ENCODE data around the gene DBF4B.
"Not testable (repeated sequence)": the region's sequence is repeated elsewhere in the genome, so short reads cannot be mapped to it uniquely, and the experiment has no call there.

Gene DBF4B

DNA sequence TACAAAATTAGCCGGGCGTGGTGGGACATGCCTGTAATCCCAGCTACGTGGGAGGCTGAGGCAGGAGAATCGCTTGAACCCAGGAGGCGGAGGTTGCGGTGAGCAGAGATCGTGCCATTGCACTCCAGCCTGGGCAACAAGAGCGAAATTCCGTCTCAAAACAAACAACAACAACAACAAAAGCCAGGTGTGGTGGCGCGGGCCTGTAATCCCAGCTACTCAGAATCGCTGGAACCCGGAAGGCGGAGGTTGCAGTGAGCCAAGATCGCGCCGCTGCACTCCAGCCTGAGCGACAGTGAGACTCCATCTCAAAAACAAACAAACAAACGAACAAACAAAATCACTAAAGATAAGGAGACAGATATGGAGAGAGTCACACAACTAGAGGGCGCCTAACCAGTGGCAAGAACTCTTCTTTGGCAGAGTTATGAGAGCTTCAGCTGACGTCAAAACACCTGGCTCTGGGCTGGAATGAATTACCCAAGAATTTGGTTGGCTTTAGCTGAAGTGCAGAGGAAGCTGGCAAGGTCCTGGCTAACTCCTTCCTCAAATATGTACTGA lies 17.6 kb upstream of the DBF4B start:
- not testable (repeated sequence) for H3K27ac Mint-ChIP-seq

DNA sequence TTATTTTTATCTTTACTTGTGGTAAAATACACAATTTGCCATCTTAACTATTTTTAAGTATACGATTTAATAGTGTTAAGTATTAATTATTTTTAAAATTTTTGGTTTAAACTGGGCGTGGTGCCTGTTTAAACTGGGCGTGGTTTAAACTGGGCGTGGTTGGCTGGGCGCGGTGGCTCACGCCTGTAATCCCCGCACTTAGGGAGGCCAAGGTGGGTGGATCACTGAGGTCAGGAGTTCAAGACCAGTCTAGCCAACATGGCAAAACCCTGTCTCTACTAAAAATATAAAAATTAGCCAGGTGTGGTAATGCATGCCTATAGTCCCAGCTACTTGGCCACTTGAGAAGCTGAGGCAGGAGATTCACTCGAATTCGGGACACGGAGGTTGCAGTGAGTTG lies 14.9 kb upstream of the DBF4B start:
- H3K4me1 Mint-ChIP-seq (ENCODE audit: low read depth), result peaks cover 14% of the 10 kb centered on the region
- no peaks in the 10 kb centered on the region for H3K9me3 Mint-ChIP-seq

More for the DNA sequence above, 17.6 kb upstream of the DBF4B start:
- H3K27me3 Mint-ChIP-seq, H3K9me3 Mint-ChIP-seq, DNase-seq: not testable (repeated sequence)
- H3K36me3 Mint-ChIP-seq (ENCODE audit: low read depth), result peaks cover 31% of the 10 kb centered on the region
- H3K4me3 Mint-ChIP-seq, result peak overlapping the region; percentile 99
- peaks cover 30% of the 10 kb centered on the region for H3K4me1 Mint-ChIP-seq (ENCODE audit: low read depth)

DNA sequence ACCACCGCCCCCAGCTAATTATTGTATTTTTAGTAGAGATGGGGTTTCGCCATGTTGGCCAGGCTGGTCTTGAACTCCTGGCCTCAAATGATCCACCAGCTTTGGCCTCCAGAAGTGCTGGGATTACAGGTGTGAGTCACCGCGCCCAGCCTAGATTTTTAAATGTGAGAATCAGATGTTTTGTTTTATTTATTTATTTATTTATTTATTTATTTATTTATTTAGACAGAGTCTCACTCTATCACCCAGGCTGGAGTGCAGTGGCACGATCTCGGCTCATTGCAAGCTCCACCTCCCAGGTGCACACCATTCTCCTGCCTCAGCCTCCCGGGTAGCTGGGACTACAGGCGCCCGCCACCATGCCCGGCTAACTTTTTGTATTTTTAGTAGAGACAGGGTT lies 8.2 kb upstream of the DBF4B start:
- H3K27me3 Mint-ChIP-seq; H3K4me3 Mint-ChIP-seq; H3K36me3 Mint-ChIP-seq (ENCODE audit: low read depth): not testable (repeated sequence)

More for the DNA sequence above, 14.9 kb upstream of the DBF4B start:
- no peak overlapping the region for H3K4me3 Mint-ChIP-seq
- no peak for DNase-seq
- no peaks in the 10 kb centered on the region for H3K27me3 Mint-ChIP-seq
- H3K36me3 Mint-ChIP-seq (ENCODE audit: low read depth), result peaks cover 16% of the 10 kb centered on the region
- H3K27ac Mint-ChIP-seq, result no peak overlapping the region

DNA sequence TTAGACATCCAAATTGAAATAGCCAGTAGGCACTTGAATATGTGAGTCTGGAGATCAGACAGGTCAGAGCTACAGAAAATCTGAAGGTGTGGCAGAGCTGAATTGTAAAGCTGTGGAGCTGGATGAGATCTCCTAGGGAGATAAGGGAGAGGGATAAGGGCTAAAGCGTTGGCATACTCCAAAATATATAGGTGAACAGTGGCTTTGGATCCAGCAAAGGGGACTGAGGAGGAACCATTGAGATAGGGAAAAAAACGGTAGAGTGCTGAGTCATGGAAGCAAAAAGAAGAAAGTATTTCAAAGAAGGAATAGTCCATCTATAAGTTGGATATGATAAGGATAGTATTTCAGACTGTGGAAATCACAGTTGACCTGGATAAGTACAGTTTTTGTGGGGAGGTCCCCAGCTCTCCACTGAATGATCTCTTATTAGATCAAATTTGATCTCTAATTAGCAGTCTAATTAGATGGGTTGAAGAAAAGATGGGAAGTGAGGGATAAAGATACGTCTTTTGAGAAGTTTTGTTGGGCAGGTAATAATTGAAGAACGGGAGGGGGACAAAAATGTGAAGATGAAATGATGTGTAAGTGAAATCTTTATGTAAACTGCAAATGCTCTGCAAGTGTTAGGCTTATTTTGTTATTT lies 587 bp upstream of the DBF4B start:
- Mint-ChIP-seq H3K27me3 (no peaks in the 10 kb centered on the region), H3K4me1 (ENCODE audit: low read depth) (peaks cover 5% of the 10 kb centered on the region), H3K9me3 (no peaks in the 10 kb centered on the region), H3K4me3 (no peak overlapping the region), H3K27ac (no peak overlapping the region), H3K36me3 (ENCODE audit: low read depth) (peaks cover 7% of the 10 kb centered on the region)
- DNase-seq, result no peak

More for the DNA sequence above, 8.2 kb upstream of the DBF4B start:
- not testable (repeated sequence) for DNase-seq; H3K27ac Mint-ChIP-seq; H3K9me3 Mint-ChIP-seq; H3K4me1 Mint-ChIP-seq (ENCODE audit: low read depth)

DNA sequence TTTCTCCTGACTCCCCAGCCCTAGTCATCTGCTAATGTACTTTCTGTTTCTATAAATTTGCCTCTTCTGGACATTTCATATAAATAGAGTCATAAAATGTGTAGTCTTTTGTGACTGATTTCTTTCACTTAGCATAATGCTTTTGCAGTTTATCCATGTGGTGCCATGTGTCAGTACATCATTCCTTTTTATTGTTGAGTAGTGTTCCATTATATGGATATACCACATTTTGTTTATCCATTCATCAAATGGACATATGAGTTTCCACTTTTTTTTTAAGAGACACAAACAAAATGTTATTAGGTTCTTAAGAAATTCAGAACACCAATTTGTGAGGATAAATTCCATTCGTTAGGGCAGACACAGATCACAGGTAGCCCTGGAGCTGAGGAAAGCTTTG lies 11.0 kb downstream of the DBF4B start:
- Mint-ChIP-seq H3K9me3 (no peaks in the 10 kb centered on the region), H3K27me3 (no peaks in the 10 kb centered on the region), H3K4me1 (ENCODE audit: low read depth) (no peaks in the 10 kb centered on the region), H3K36me3 (ENCODE audit: low read depth) (peaks cover 49% of the 10 kb centered on the region), H3K4me3 (no peak overlapping the region), H3K27ac (no peak overlapping the region)
- no peak for DNase-seq

DNA sequence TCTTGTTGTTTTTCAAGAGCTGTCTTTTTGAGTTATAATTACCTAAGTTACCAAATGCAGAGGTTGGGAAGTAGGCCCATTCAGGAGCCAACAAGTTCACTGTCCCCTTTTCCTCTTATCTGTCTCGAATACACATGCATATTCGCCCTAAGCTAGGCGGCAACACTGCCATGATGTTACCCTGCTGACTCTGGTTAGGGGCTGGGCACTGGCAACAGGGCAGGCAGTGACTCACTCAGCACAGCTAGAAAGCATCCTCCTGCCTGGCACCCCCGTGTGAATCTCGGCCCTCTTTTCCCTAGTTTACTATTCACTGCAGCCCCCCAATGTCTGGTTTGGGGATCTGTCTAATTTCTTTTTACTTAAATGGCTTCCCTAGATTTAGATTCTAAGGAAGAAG lies 13.8 kb downstream of the DBF4B start:
- Mint-ChIP-seq H3K36me3 (ENCODE audit: low read depth) (peaks cover 57% of the 10 kb centered on the region), H3K27me3 (no peaks in the 10 kb centered on the region), H3K9me3 (no peaks in the 10 kb centered on the region), H3K4me3 (no peak overlapping the region), H3K4me1 (ENCODE audit: low read depth) (no peaks in the 10 kb centered on the region), H3K27ac (no peak overlapping the region)
- no peak for DNase-seq

DNA sequence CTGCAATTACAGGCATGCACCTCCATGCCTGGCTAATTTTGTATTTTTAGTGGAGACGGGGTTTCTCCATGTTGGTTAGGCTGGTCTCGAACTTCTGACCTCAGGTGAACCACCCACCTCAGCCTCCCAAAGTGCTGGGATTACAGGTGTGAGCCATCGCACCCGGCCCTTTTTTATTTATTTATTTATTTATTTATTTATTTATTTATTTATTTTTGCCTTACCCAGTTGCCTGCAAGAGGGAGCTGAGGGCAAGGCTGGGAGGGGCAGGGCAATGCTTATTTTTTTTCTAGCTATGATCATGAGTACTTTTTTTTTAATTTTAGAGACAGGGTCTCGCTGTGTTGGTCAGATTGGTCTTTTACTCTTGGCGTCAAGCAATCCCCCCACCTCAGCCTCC lies 17.7 kb downstream of the DBF4B start:
- not testable (repeated sequence) for H3K27me3 Mint-ChIP-seq; DNase-seq; H3K9me3 Mint-ChIP-seq; H3K4me3 Mint-ChIP-seq; H3K27ac Mint-ChIP-seq; H3K4me1 Mint-ChIP-seq (ENCODE audit: low read depth)
- peaks cover 69% of the 10 kb centered on the region for H3K36me3 Mint-ChIP-seq (ENCODE audit: low read depth)

DNA sequence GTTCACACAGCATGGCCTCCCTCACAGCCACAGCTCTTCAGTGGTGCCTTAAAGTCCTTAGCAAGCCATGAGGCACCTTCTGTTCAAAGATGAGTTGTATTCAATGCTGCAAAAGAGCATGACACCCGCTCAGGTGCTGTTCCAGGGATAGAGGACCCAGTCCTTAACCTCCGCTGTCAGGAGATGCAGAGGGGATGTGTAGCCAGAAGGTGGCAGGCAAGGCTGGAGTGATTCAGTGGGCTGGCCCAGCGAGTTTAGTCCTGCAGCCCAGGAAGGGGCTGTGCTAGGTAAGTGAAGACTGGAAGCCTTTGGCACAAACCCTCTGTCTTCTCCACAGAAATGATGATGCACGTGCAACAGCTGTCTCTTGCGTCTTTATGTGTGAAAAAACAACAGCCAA lies 25.3 kb downstream of the DBF4B start:
- H3K4me1 Mint-ChIP-seq (ENCODE audit: low read depth), result no peaks in the 10 kb centered on the region
- H3K36me3 Mint-ChIP-seq (ENCODE audit: low read depth), result peaks cover 65% of the 10 kb centered on the region
- H3K9me3 Mint-ChIP-seq, result no peaks in the 10 kb centered on the region
- no peak overlapping the region for H3K4me3 Mint-ChIP-seq
- DNase-seq, result no peak
- no peaks in the 10 kb centered on the region for H3K27me3 Mint-ChIP-seq
- no peak overlapping the region for H3K27ac Mint-ChIP-seq

DNA sequence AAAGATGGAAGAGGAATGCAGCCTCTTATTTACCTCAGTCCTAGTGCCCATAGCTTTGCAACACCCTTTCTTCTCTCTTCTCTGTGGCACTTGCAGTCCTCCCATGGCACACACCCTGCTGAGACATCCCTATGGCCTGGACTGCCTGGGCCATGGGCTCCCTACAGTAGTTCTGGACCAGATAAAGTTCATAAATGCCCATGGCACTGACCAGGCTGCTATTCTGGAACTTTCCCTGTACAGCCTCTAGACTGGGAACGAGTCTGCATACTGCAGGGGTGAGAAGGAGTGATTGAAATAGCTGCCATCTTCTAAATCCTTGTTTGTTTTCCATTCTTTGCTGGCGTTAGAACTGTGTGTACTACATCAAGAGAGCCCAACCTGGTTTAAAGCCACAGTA lies 25.8 kb downstream of the DBF4B start:
- Mint-ChIP-seq H3K4me1 (ENCODE audit: low read depth) (no peaks in the 10 kb centered on the region), H3K9me3 (no peaks in the 10 kb centered on the region), H3K27ac (no peak overlapping the region), H3K27me3 (no peaks in the 10 kb centered on the region), H3K36me3 (ENCODE audit: low read depth) (peaks cover 67% of the 10 kb centered on the region), H3K4me3 (no peak overlapping the region)
- no peak for DNase-seq

DNA sequence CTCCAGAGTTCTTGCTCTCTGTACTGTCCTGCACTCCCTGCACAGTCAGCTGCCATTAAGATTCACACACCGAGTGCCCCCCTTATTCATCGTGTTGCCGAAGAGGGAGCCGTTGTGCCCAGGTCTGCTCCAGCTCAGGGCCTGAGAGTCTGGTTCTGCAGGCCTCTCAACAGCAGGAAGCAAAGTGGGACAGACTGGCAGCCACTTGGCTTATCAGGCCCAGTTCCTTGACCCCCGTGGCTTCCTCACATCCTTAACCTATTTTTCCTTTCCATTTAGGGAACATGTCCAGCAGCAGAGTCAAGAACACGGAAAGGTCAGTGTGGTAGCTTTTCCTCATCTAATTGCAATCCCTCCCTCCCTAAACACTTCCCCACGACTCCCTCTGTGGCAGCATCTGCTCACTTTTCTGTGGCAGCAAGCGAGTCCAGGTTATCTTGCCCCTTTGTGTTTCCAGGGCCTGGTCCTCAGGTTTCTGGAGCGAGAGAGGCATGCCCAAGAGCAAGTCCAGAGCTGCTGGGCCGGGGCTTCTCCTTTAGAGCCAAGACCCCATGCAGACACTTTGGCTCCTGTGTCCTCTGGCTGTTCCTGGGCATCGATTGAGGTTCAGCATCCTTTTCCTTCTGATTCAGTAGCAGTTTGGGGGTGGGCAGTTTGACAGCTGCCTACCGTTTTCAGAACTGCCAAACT lies 28.2 kb downstream of the DBF4B start:
- no peaks in the 10 kb centered on the region for H3K9me3 Mint-ChIP-seq
- DNase-seq, result no peak
- no peaks in the 10 kb centered on the region for H3K27me3 Mint-ChIP-seq
- H3K4me3 Mint-ChIP-seq, result no peak overlapping the region
- peaks cover 65% of the 10 kb centered on the region for H3K36me3 Mint-ChIP-seq (ENCODE audit: low read depth)
- H3K4me1 Mint-ChIP-seq (ENCODE audit: low read depth), result no peaks in the 10 kb centered on the region
- no peak overlapping the region for H3K27ac Mint-ChIP-seq

DNA sequence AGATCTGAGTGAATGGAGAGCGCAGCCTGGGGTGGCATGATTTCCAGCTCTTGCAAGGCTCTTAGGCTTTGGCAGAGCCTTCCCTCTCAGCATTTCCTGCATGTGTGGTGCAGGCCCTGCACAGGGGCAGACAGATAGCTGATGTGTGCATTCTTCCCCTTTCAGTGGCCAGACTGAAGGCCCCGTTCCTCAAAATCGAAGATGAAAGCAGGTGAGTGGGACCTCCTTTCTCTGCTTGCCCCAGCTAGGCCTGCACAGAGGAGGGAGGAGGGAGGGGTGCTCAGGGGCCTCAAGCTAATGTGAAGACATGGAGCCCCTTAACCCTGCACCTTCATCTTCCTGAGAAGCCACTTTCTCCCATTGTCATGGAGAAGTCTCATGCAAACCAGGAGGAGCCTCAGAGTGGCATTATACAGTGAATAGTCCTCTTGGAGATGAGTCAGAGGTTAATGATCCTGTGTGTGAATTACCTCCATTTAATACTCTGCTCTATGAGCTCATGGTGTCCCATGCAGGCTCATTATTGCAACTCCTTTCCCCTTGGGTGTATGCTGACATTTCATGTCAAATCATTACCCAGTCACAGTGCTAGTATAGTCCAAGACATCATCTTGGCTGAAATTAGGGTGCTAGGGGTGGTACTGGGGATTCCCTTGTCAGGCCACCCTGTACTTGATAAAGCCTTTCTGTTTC lies 29.9 kb downstream of the DBF4B start:
- H3K27me3 Mint-ChIP-seq, result no peaks in the 10 kb centered on the region
- no peaks in the 10 kb centered on the region for H3K9me3 Mint-ChIP-seq
- no peak for DNase-seq
- H3K4me3 Mint-ChIP-seq, result no peak overlapping the region
- H3K36me3 Mint-ChIP-seq (ENCODE audit: low read depth), result peaks cover 65% of the 10 kb centered on the region
- no peak overlapping the region for H3K27ac Mint-ChIP-seq
- H3K4me1 Mint-ChIP-seq (ENCODE audit: low read depth), result no peaks in the 10 kb centered on the region

DNA sequence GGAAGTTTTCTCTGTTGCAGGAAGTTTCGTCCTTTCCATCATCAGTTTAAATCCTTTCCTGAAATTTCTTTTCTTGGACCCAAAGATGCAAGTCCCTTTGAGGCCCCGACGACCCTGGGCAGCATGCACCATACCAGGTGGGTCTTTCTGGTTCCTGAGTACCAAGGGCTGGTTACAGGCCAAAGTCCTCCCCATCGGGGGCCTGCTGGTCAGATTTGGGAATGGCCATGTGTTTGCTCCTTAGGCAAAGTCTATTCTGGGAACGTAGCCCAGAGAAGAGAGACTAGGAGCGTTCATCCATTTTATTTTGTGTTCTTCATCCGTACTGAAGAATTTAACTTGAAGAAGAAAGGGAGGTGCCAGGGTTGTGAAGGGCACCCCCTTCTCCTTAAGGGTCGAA lies 32.9 kb downstream of the DBF4B start:
- peaks cover 50% of the 10 kb centered on the region for H3K36me3 Mint-ChIP-seq (ENCODE audit: low read depth)
- H3K9me3 Mint-ChIP-seq, result no peaks in the 10 kb centered on the region
- no peak overlapping the region for H3K4me3 Mint-ChIP-seq
- H3K27me3 Mint-ChIP-seq, result no peaks in the 10 kb centered on the region
- H3K27ac Mint-ChIP-seq, result no peak overlapping the region
- no peak for DNase-seq
- H3K4me1 Mint-ChIP-seq (ENCODE audit: low read depth), result no peaks in the 10 kb centered on the region

DNA sequence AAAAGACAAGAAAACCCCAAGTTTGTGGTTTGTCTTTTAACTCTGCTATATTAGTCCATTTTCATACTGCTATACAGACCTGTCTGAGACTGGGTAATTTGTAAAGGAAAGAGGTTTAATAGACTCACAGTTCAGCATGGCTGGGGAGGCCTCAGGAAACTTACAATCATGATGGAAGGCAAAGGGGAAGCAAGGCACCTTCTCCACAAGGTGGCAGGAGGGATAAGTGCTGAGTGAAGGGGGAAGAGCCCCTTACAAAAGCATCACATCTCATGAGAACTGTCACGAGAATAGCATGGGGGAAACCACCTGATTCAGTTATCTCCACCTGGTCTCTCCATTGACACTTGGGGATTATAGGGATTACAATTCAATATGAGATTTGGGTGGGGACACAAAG lies 36.8 kb downstream of the DBF4B start:
- Mint-ChIP-seq H3K9me3 (no peaks in the 10 kb centered on the region), H3K27ac (no peak overlapping the region), H3K4me1 (ENCODE audit: low read depth) (no peaks in the 10 kb centered on the region), H3K27me3 (no peaks in the 10 kb centered on the region), H3K4me3 (no peak overlapping the region), H3K36me3 (ENCODE audit: low read depth) (peaks cover 57% of the 10 kb centered on the region)
- no peak for DNase-seq

DNA sequence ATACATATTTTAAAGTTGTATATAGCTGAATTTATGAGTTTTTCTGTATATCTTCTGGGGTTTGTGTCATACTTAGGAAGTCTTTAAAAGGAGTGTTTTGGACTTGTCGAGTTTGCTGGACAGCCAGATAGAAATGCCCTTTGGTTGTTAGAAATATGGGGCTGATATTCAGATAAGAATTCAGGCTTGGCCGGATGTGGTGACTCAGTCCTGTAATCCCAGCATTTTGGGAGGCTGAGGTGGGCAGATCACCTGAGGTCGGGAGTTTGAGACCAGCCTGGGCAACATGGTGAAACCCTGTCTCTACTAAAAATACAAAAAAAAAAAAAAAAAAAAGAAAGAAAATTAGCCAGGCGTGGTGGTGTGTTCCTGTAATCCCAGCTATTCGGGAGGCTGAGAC lies 37.3 kb downstream of the DBF4B start:
- H3K27ac Mint-ChIP-seq; H3K9me3 Mint-ChIP-seq; H3K4me1 Mint-ChIP-seq (ENCODE audit: low read depth); H3K4me3 Mint-ChIP-seq; H3K27me3 Mint-ChIP-seq; DNase-seq: not testable (repeated sequence)
- H3K36me3 Mint-ChIP-seq (ENCODE audit: low read depth), result peaks cover 56% of the 10 kb centered on the region

DNA sequence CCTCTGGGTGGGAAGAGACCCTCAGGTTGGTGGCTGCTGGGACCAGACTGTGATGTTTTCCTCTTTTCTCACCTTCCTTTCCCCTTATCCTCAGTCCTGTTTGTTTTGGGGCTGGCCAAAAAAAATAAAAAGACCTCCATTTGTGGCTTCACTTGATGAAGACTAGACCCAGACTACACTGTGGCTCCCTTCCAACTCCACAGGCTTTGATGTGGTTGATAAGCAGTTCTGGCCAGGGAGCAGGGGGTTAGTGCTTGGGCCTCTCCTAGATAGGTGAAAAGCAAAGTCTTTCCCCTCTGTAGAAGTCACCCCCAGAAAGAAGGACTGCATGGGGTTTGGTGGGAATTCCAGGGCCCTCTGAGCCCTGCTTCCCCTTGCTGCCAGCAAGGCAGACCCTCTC lies 39.1 kb downstream of the DBF4B start:
- DNase-seq, result no peak
- H3K9me3 Mint-ChIP-seq, result no peaks in the 10 kb centered on the region
- peaks cover 52% of the 10 kb centered on the region for H3K36me3 Mint-ChIP-seq (ENCODE audit: low read depth)
- H3K4me3 Mint-ChIP-seq, result no peak overlapping the region
- no peaks in the 10 kb centered on the region for H3K27me3 Mint-ChIP-seq
- H3K4me1 Mint-ChIP-seq (ENCODE audit: low read depth), result no peaks in the 10 kb centered on the region
- no peak overlapping the region for H3K27ac Mint-ChIP-seq
